Transverse colon (tissue), 4 donors: ENCODE measurements around the gene SP2. TPM values are rescaled to one million over a fixed set of nuclear protein-coding genes. Genes with fewer than 3 reads are reported as not detected.

Experiments
- DNase-seq: peaks from one replicate; pipeline ENCODE4 v3.0.0-alpha.2; 2019
- H3K27ac ChIP-seq, 4 donors: fragments of 200-600 bp; sonication (generic); 2 replicates each; pipeline ENCODE4 v1.5.1; 2016 to 2018; ENCODE audit warnings: inconsistent platforms in 4 of 4
- H3K27me3 ChIP-seq: fragments of 200-600 bp; sonication (generic); 2 replicates; pipeline ENCODE4 v1.5.1; 2017; ENCODE audit warnings: inconsistent platforms
- H3K36me3 ChIP-seq, 4 donors: fragments of 200-600 bp; sonication (generic); 2 replicates each; pipeline ENCODE4 v1.5.1; 2017 to 2019; ENCODE audit warnings: inconsistent platforms in 4 of 4
- H3K4me1 ChIP-seq, 4 donors: fragments of 200-600 bp; sonication (generic); 2 replicates each; pipeline ENCODE4 v1.5.1; 2017 to 2020; ENCODE audit warnings: inconsistent platforms in 4 of 4
- H3K4me3 ChIP-seq, 4 donors: fragments of 200-600 bp; sonication (generic); 1 replicate in 1 of 4; 2 replicates in 3 of 4; pipeline versions ENCODE4 v1.5.1 to v1.6.1; 2017 to 2019; ENCODE audit warnings: inconsistent platforms in 4 of 4
- H3K9me3 ChIP-seq, 2 donors: fragments of 200-600 bp; sonication (generic); 2 replicates each; pipeline ENCODE4 v1.5.1; 2017 to 2019; ENCODE audit warnings: inconsistent platforms in 2 of 2
- CTCF ChIP-seq, 5 experiments: fragments of 200-600 bp in 3 of 5; fragments of 450-650 bp in 2 of 5; sonication (generic) in 3 of 5; IDR thresholded peaks; 1 replicate in 2 of 5; 2 replicates in 3 of 5; pipeline ENCODE4 v1.5.1; 2016 to 2017; ENCODE audit warnings: antibody characterized with exemption in 5 of 5, inconsistent platforms in 3 of 5, mild to moderate bottlenecking in 2 of 5, moderate library complexity in 1 of 5
- EP300 ChIP-seq: sonication (generic); formaldehyde crosslinking; IDR thresholded peaks from one replicate; pipeline ENCODE4 v1.6.1; 2017; ENCODE audit warnings: antibody characterized with exemption, low read depth
- POLR2A ChIP-seq: fragments of 450-650 bp; IDR thresholded peaks from one replicate; pipeline ENCODE4 v1.6.1; 2016; ENCODE audit warnings: antibody characterized with exemption, mild to moderate bottlenecking, moderate library complexity
- POLR2AphosphoS5 ChIP-seq, 3 donors: sonication (generic); formaldehyde crosslinking; IDR thresholded peaks; one replicate each; pipeline ENCODE4 v1.6.1; 2016; ENCODE audit warnings: antibody characterized with exemption in 3 of 3
- WGBS, 2 donors: methylation state at CpG; one replicate each; pipeline ENCODE4 v1.1.5; 2018; ENCODE audit warnings: low coverage in 1 of 2; 5-methylcytosine and 5-hydroxymethylcytosine counted together
- in situ Hi-C, 4 donors: fragments of 200-750 bp; cut with MboI; loops; one replicate each; pipeline versions ENCODE4 v1.15.0 to v1.15.1; 2017; ENCODE audit warnings: low sequenced_read_pairs in 3 of 4, low pct_ligation_motif_present in 1 of 4, low pct_unique_long_range_greater_than_20kb in 1 of 4
- intact Hi-C: fragments of 100-400 bp; cut with DNase I; formaldehyde crosslinking; loops from one replicate; pipeline ENCODE4 v1.15.1; 2023; ENCODE audit warnings: low total_unique reads
- total RNA-seq, 4 donors: library from RNA; depleted of rRNA; stranded (reverse); fragments of >200 nt; gene quantifications; one replicate each; pipeline ENCODE4 v1.1.0, GENCODE V29; 2016

Gene SP2
- total RNA-seq, 4 donors from 2014 or later: 8.3 to 22.1 (median 17.4) TPM

- H3K4me3 ChIP-seq: no peak overlapping the region
- H3K36me3 ChIP-seq: no peaks in the 10 kb centered on the region
- DNase-seq: no peak
- H3K4me1 ChIP-seq: peaks cover 7 to 28% (median 18%) of the 10 kb centered on the region in 4 donors
- intact Hi-C loops (loop anchor here (10.0 kb wide), 1 partner anchor 97 kb away; the partner anchor contains the start of gene PNPO), in situ Hi-C loops (loop anchor here in 1 of 4 donors (25.0 kb wide), 1 partner anchor 114 kb away; the partner anchor contains the start of genes CDK5RAP3 and PRR15L)
- H3K9me3 ChIP-seq: no peaks in the 10 kb centered on the region
- no peak overlapping the region for H3K27ac ChIP-seq
- no peak for TF ChIP-seq POLR2AphosphoS5 (IDR thresholded peaks at IDR 0.05)
- no peak for TF ChIP-seq POLR2A
- no peak for TF ChIP-seq EP300
- TF ChIP-seq CTCF (IDR thresholded peaks at IDR 0.05): no peak
- 69% methylated on average over 19 of the region's 23 CpGs; no CpG with 5 or more reads in 1 of the 2 donors for WGBS, 2 donors
- H3K27me3 ChIP-seq: peaks cover 70% of the 10 kb centered on the region
Measured at GRCh38 chr17:47848198-47848513, 47.9 kb upstream of the SP2 start.

GRCh38 chr17:47850373-47850691 is 45.7 kb upstream of the SP2 start:
- Histone ChIP-seq H3K27ac (peak overlapping the region in 3 of 4 donors; percentile 68 to 74 (median 72)), H3K4me1 (peaks cover 4 to 24% (median 14%) of the 10 kb centered on the region in 4 donors), H3K9me3 (no peaks in the 10 kb centered on the region), H3K4me3 (peak overlapping the region in 3 of 4 donors; percentile 40 to 55 (median 45)), H3K36me3 (no peaks in the 10 kb centered on the region), H3K27me3 (peaks cover 92% of the 10 kb centered on the region)
- TF ChIP-seq POLR2A: no peak
- TF ChIP-seq EP300: no peak
- no peak for TF ChIP-seq POLR2AphosphoS5 (IDR thresholded peaks at IDR 0.05)
- TF ChIP-seq CTCF (IDR thresholded peaks at IDR 0.05): no peak
- intact Hi-C loops (no loop called here), in situ Hi-C loops (no loop called here)
- WGBS, 2 donors: 42% methylated on average over 9 of the region's 9 CpGs; no CpG with 5 or more reads in 1 of the 2 donors
- DNase-seq: no peak

DNA sequence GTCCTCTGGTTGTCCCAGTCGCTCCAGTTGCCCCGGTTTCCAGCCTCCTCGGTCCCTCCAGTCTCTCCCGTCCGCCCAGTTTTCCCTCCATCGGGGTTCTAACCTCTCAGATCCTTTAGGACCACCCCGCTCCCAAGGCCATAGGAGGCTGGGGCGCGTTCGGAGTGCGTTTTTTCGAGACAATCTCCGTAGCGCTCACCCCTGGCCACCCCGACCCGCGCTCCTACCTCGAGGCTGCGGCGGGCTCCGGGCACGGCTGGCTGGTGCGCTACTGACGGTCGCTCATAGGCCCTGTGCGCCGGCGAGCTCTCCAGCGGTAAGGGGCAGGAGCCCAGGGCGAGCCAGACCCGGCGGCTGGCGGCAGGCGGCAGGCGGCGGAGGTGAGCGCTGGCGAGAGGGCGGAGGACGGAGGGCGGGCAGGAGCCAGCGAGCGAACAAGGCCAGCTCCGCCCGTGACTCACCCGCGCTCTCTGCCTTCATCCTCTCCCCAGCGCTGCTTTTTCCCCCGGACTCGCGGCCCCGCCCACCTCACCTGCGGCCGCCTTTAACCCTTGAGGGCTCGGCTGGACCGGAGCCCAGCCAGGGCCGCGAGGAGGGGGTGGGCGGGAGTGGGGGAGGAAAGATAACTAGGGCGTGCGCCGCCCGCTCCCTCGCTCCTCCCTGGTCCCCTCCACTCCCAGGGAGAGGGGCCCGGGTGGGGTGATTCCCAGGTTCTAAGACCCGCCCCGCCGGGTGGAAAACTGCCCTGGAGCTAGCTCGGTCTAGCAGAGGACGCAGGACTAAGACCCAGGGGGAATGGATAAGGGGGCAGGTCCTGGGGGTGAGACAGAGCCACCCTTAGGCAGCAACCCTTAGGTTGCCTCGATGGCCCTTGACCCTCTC is 45.1 kb upstream of the SP2 start, which contains the start of gene SP6:
Gene SP6 (minus strand): TSS at position 472 of the 882 bp plus-strand sequence. CDS start 2,734 bp downstream, outside the sequence.
- TF ChIP-seq EP300: no peak
- peak; percentile 71 for TF ChIP-seq POLR2A
- peak; percentile 71 to 87 (median 74) for TF ChIP-seq POLR2AphosphoS5 (IDR thresholded peaks at IDR 0.05)
- TF ChIP-seq CTCF (IDR thresholded peaks at IDR 0.05): peak in 2 of 5 experiments; percentile 31 to 49
- peak; percentile 91 for DNase-seq
- 11% methylated on average over 56 of the region's 71 CpGs; no CpG with 5 or more reads in 1 of the 2 donors for WGBS, 2 donors
- peaks cover 4 to 24% (median 14%) of the 10 kb centered on the region in 4 donors for H3K4me1 ChIP-seq
- peak within 1 kb of the TSS in 3 of 4 donors; percentile 68 to 74 (median 72) for H3K27ac ChIP-seq
- H3K4me3 ChIP-seq: peak within 1 kb of the TSS; percentile 14 to 55 (median 42)
- in situ Hi-C loops (no loop called here), intact Hi-C loops (no loop called here)
- H3K27me3 ChIP-seq: peaks cover 92% of the 10 kb centered on the region
- no peaks in the 10 kb centered on the region for H3K9me3 ChIP-seq
- no peaks in the 10 kb centered on the region for H3K36me3 ChIP-seq

DNA sequence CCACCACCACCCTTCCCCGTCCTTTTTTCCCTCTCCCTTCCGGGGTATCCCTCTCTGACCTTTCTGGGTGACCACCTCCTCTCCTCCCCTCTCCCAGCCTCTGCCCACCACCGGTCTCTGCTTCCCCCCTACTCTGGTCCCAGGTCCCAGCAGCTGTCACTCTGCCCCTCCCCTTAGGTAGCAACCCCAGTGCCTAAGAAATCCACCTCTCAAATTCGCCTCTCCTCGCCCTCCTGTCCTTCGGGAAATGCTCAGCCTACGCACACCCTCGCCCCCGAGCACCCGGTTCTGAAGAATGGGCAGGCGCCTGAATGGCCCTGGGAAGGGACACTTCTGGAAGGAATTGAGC is 44.3 kb upstream of the SP2 start:
- H3K27me3 ChIP-seq: peaks cover 92% of the 10 kb centered on the region
- DNase-seq: no peak
- H3K4me1 ChIP-seq: peaks cover 4 to 24% (median 14%) of the 10 kb centered on the region in 4 donors
- no peaks in the 10 kb centered on the region for H3K36me3 ChIP-seq
- H3K4me3 ChIP-seq: peak overlapping the region in 1 of 4 donors; percentile 55
- TF ChIP-seq EP300: no peak
- no peak for TF ChIP-seq POLR2A
- TF ChIP-seq POLR2AphosphoS5 (IDR thresholded peaks at IDR 0.05): no peak
- no peak for TF ChIP-seq CTCF (IDR thresholded peaks at IDR 0.05)
- WGBS, 2 donors: 53 to 83% methylated on average over 1 to 11 of the region's 11 CpGs
- no peaks in the 10 kb centered on the region for H3K9me3 ChIP-seq
- in situ Hi-C loops (no loop called here), intact Hi-C loops (no loop called here)
- no peak overlapping the region for H3K27ac ChIP-seq
